HCT116 (cell line): ENCODE results near the gene MCAT. TPM values are rescaled to one million over a fixed set of nuclear protein-coding genes. Genes with fewer than 3 reads are reported as not detected.

Experiments
- ATAC-seq: fragments of 200-7000 bp; cut with Tn5 transposase; 2 replicates; pipeline ENCODE4 v1.9.1; 2020; ENCODE audit warnings: mild to moderate bottlenecking, moderate library complexity
- BruUV-seq: library from RNA; stranded (reverse); fragments of 400-500 nt; replicated peaks from 2 replicates; lab custom pipeline; 2021; lab: Mats Ljungman, UMichigan
- CTCF ChIA-PET: fragments of 300-600 bp; sonication (Branson Sonifier 250); formaldehyde crosslinking; loops from one replicate; lab custom pipeline; 2021; ENCODE audit warnings: antibody characterized with exemption; lab: Charles Lee
- POLR2A ChIA-PET: fragments of 300-600, 350-600 bp; sonication (Branson Sonifier 250); formaldehyde crosslinking; loops from one replicate; lab custom pipeline; 2021; ENCODE audit warnings: antibody characterized with exemption; lab: Charles Lee
- RAD21 ChIA-PET, 2 experiments: fragments of 300-600 bp; sonication (Branson Sonifier 250); formaldehyde crosslinking; loops; one replicate each; lab custom pipeline; 2023; ENCODE audit warnings: low total read pairs in 2 of 2; ENCODE audit not compliant: uncharacterized antibody in 2 of 2, unreplicated experiment in 2 of 2, low non-redundant PET in 1 of 2; lab: Charles Lee
- DNase-seq: peaks from one replicate; pipeline ENCODE4 v3.0.0-alpha.2; 2010; ENCODE audit warnings: low read depth, low spot score
- H2AFZ ChIP-seq: fragments of 200-600 bp; shearing (Covaris generic), sonication (generic); 2 replicates; pipeline ENCODE4 v1.6.1; 2017; ENCODE audit warnings: low read depth, mixed run types, mixed read lengths, antibody characterized with exemption, low read length; ENCODE audit not compliant: poor library complexity, severe bottlenecking
- H3K27ac ChIP-seq: 2 replicates; pipeline ENCODE4 v1.5.1; 2012; ENCODE audit warnings: low read depth, low read length
- H3K27me3 ChIP-seq: fragments of 200-600 bp; sonication (generic); 2 replicates; pipeline ENCODE4 v1.6.1; 2016; ENCODE audit warnings: mixed run types, low read length, mixed read lengths; ENCODE audit not compliant: insufficient read depth
- H3K36me3 ChIP-seq, 2 experiments: fragments of 200-500 bp in 1 of 2; fragments of 200-600 bp in 1 of 2; sonication (Bioruptor generic) in 1 of 2; sonication (generic) in 1 of 2; 2 replicates each; pipeline versions ENCODE4 v1.5.1 to v1.6.1; 2014 to 2016; ENCODE audit warnings: low read length in 2 of 2, inconsistent platforms in 1 of 2, mixed read lengths in 1 of 2, mixed run types in 1 of 2; ENCODE audit not compliant: insufficient read depth in 2 of 2, control insufficient read depth in 1 of 2
- H3K4me1 ChIP-seq, 2 experiments: fragments of 200-600 bp in 1 of 2; sonication (generic) in 1 of 2; 2 replicates each; pipeline versions ENCODE4 v1.5.1 to v1.6.1; 2012 to 2017; ENCODE audit warnings: low read length in 2 of 2, inconsistent platforms in 1 of 2, mild to moderate bottlenecking in 1 of 2, mixed read lengths in 1 of 2, mixed run types in 1 of 2, moderate library complexity in 1 of 2; ENCODE audit not compliant: insufficient read depth in 2 of 2, control insufficient read depth in 1 of 2
- H3K4me2 ChIP-seq: fragments of 200-600 bp; sonication (generic); 2 replicates; pipeline ENCODE4 v1.6.1; 2017; ENCODE audit warnings: mixed run types, low read length, mixed read lengths
- H3K4me3 ChIP-seq, 2 experiments: fragments of 200-600 bp in 1 of 2; sonication (generic) in 1 of 2; replicated peaks in 1 of 2; 2 replicates each; pipeline ENCODE4 v1.5.1; 2011 to 2016; ENCODE audit warnings: low read length in 2 of 2, control low read depth in 1 of 2, low read depth in 1 of 2, mild to moderate bottlenecking in 1 of 2, mixed read lengths in 1 of 2, mixed run types in 1 of 2
- H3K79me2 ChIP-seq: fragments of 200-600 bp; sonication (generic); 2 replicates; pipeline ENCODE4 v1.6.1; 2017; ENCODE audit warnings: mild to moderate bottlenecking, mixed run types, low read length, moderate library complexity, mixed read lengths; ENCODE audit not compliant: insufficient read depth
- H3K9ac ChIP-seq: fragments of 200-600 bp; sonication (generic); 2 replicates; pipeline ENCODE4 v1.6.1; 2016; ENCODE audit warnings: low read length, mixed read lengths
- H3K9me2 ChIP-seq: fragments of 200-600 bp; sonication (generic), shearing (Covaris generic); 2 replicates; pipeline ENCODE4 v1.6.1; 2017; ENCODE audit warnings: mixed run types, mild to moderate bottlenecking, moderate library complexity; ENCODE audit not compliant: insufficient read depth
- H3K9me3 ChIP-seq, 2 experiments: fragments of 200-500 bp in 1 of 2; fragments of 200-600 bp in 1 of 2; sonication (Bioruptor generic) in 1 of 2; sonication (generic) in 1 of 2; 2 replicates each; pipeline ENCODE4 v1.6.1; 2014 to 2017; ENCODE audit warnings: low read length in 2 of 2, mixed read lengths in 2 of 2, inconsistent platforms in 1 of 2, low read depth in 1 of 2, mild to moderate bottlenecking in 1 of 2, mixed run types in 1 of 2, moderate library complexity in 1 of 2; ENCODE audit not compliant: control insufficient read depth in 1 of 2, insufficient read depth in 1 of 2
- H4K20me1 ChIP-seq: fragments of 200-600 bp; sonication (generic), shearing (Covaris generic); 2 replicates; pipeline ENCODE4 v1.6.1; 2017; ENCODE audit warnings: mixed run types, mild to moderate bottlenecking, moderate library complexity; ENCODE audit not compliant: insufficient read depth
- ATF3 ChIP-seq: IDR thresholded peaks from 2 replicates; pipeline ENCODE4 v1.6.1; 2012
- CBX3 ChIP-seq: IDR thresholded peaks from 2 replicates; pipeline ENCODE4 v1.6.1; 2012; ENCODE audit warnings: low read depth
- EGR1 ChIP-seq: IDR thresholded peaks from 2 replicates; pipeline ENCODE4 v1.6.1; 2012; ENCODE audit warnings: low read depth
- ELF1 ChIP-seq: IDR thresholded peaks from 2 replicates; pipeline ENCODE4 v1.6.1; 2012; ENCODE audit warnings: low read depth, borderline replicate concordance
- EZH2 ChIP-seq: fragments of 200-600 bp; sonication (generic); IDR thresholded peaks from 2 replicates; pipeline ENCODE4 v1.6.1; 2017; ENCODE audit warnings: antibody characterized with exemption, mixed run types
- EZH2phosphoT487 ChIP-seq: fragments of 200-600 bp; IDR thresholded peaks from 2 replicates; pipeline ENCODE4 v1.6.1; 2018; ENCODE audit warnings: antibody characterized with exemption, borderline replicate concordance
- FOSL1 ChIP-seq: IDR thresholded peaks from 2 replicates; pipeline ENCODE4 v1.6.1; 2012; ENCODE audit warnings: low read depth
- MAX ChIP-seq: IDR thresholded peaks from 2 replicates; pipeline ENCODE4 v1.6.1; 2012
- REST ChIP-seq: IDR thresholded peaks from 2 replicates; pipeline ENCODE4 v1.6.1; 2012; ENCODE audit warnings: low read depth
- SP1 ChIP-seq: IDR thresholded peaks from 2 replicates; pipeline ENCODE4 v1.6.1; 2012; ENCODE audit warnings: low read depth
- SRF ChIP-seq: IDR thresholded peaks from 2 replicates; pipeline ENCODE4 v1.6.1; 2012; ENCODE audit warnings: low read depth
- YY1 ChIP-seq: IDR thresholded peaks from 2 replicates; pipeline ENCODE4 v1.6.1; 2011; ENCODE audit warnings: low read length, low read depth, moderate library complexity, mild to moderate bottlenecking; ENCODE audit not compliant: insufficient replicate concordance; ENCODE audit errors: extremely low read depth
- ZFX ChIP-seq: fragments of 450-650 bp; IDR thresholded peaks from 2 replicates; pipeline ENCODE4 v1.6.1; 2017
- intact Hi-C: fragments of 100-400 bp; cut with micrococcal nuclease; formaldehyde crosslinking; loops from 2 replicates; pipeline ENCODE4 v1.10.0; 2022
- total RNA-seq: library from RNA; stranded (reverse); gene quantifications from one replicate; pipeline ENCODE4 v1.2.1, GENCODE V29; 2021; ENCODE audit not compliant: unreplicated experiment

Gene MCAT
- total RNA-seq, 1 experiment from 2014 or later = 34.8 TPM

- no peak for TF ChIP-seq EGR1
- no peak for TF ChIP-seq ZFX
- TF ChIP-seq REST = no peak
- TF ChIP-seq YY1 = no peak
- TF ChIP-seq SRF = no peak
- TF ChIP-seq ELF1 = no peak
- TF ChIP-seq ATF3 = no peak
- no peak for TF ChIP-seq FOSL1
- TF ChIP-seq, all 23 proteins: peak for 0
These were observed 24.2 kb downstream of the MCAT start (continued) for GRCh38 chr22:43118953-43119458.

GRCh38 chr22:43118024-43118849, 25.0 kb downstream of the MCAT start:
- no peaks in the 10 kb centered on the region for H3K27me3 ChIP-seq
- DNase-seq (no peak), ATAC-seq (no peak)
- no peak overlapping the region for H3K4me3 ChIP-seq
- H2AFZ ChIP-seq = no peak overlapping the region
- H3K4me1 ChIP-seq = peaks cover 5 to 25% of the 10 kb centered on the region in 2 experiments; a peak in 2 of 4 replicates
- ChIA-PET POLR2A (interaction anchor here (0.8 kb wide), 1 partner anchor 9 kb away, joined by 3 read pairs; no protein-coding TSS in a partner anchor), RAD21 (no interaction called here), CTCF (no interaction called here)
- peaks cover 27% of the 10 kb centered on the region for H3K79me2 ChIP-seq
- BruUV-seq = no TSS peak
- H3K9me3 ChIP-seq = no peaks in the 10 kb centered on the region
- intact Hi-C loops = no loop called here
- no peak overlapping the region for H3K4me2 ChIP-seq
- no peaks in the 10 kb centered on the region for H3K36me3 ChIP-seq
- no peak overlapping the region for H3K9ac ChIP-seq
- no peak overlapping the region for H3K27ac ChIP-seq
- H4K20me1 ChIP-seq = no peaks in the 10 kb centered on the region
- no peaks in the 10 kb centered on the region for H3K9me2 ChIP-seq
- TF ChIP-seq REST (no peak), SP1 (no peak), MAX (no peak), EGR1 (no peak), CBX3 (no peak), EZH2 (no peak), YY1 (no peak), SRF (no peak), EZH2phosphoT487 (no peak), ELF1 (no peak)
